Measurements from ENCODE around the gene ERCC1. TPM values are rescaled to one million over a fixed set of nuclear protein-coding genes. Genes with fewer than 3 reads are reported as not detected.

ERCC1 gene
- 56.5 and 63.1 TPM in 2 replicates for total RNA-seq

- peak; percentile 96 for DNase-seq
These were observed at the start of gene ERCC1 for GRCh38 chr19:45423589-45424190. Gene ERCC1 (minus strand): TSS chr19:45423917. CDS start chr19:45423374, 543 bp downstream.

DNA sequence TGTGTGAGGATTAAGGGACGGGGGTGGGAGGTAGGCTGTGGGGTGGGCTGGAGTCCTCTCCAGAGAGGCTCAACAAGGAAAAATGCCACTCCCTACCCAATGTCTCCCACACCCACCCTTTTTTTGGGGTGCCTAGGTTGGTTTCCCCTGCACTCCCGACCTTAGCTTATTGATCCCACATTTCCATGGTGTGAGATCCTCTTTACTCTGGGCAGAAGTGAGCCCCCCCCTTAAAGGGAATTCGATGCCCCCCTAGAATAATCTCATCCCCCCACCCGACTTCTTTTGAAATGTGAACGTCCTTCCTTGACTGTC, 49.6 kb upstream of the ERCC1 start:
- no peak for DNase-seq

DNA sequence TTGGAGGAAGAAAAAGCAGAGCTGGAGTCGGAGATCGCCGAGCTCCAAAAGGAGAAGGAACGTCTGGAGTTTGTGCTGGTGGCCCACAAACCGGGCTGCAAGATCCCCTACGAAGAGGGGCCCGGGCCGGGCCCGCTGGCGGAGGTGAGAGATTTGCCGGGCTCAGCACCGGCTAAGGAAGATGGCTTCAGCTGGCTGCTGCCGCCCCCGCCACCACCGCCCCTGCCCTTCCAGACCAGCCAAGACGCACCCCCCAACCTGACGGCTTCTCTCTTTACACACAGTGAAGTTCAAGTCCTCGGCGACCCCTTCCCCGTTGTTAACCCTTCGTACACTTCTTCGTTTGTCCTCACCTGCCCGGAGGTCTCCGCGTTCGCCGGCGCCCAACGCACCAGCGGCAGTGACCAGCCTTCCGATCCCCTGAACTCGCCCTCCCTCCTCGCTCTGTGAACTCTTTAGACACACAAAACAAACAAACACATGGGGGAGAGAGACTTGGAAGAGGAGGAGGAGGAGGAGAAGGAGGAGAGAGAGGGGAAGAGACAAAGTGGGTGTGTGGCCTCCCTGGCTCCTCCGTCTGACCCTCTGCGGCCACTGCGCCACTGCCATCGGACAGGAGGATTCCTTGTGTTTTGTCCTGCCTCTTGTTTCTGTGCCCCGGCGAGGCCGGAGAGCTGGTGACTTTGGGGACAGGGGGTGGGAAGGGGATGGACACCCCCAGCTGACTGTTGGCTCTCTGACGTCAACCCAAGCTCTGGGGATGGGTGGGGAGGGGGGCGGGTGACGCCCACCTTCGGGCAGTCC, 49.0 kb upstream of the ERCC1 start:
- DNase-seq: no peak

- DNase-seq: no peak
These were observed 48.3 kb upstream of the ERCC1 start for GRCh38 chr19:45471931-45472562.

GRCh38 chr19:45471111-45471930, 47.6 kb upstream of the ERCC1 start:
- DNase-seq: no peak

DNA sequence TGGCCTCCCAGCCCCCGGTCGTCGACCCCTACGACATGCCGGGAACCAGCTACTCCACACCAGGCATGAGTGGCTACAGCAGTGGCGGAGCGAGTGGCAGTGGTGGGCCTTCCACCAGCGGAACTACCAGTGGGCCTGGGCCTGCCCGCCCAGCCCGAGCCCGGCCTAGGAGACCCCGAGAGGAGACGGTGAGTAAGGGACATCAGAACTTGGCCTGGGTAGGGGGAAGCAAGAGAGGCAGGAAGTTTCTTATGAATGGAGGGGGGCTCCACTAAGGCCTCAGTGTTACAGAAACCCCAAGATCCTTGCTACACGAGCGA, 47.0 kb upstream of the ERCC1 start:
- DNase-seq: no peak

- DNase-seq: no peak
These were observed 46.4 kb upstream of the ERCC1 start for GRCh38 chr19:45469945-45470761.

GRCh38 chr19:45469132-45469944, 45.6 kb upstream of the ERCC1 start:
- DNase-seq: peak; percentile 96

DNA sequence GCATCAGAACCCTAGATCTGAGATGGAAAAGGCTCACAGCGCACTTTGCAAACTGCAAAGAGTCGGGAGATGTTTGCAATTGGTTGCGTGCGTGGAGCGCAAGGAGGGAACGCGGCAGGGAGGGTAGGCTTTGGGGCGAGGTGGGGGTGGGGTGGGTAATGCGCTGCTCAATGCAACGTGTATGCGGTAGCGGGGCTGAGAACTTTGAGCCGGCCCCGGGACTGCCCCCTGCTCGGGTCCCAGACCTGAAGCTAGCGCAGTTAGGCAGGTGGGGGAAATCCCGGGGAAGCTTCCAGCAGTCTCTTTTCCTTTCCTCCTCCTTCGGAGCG, 45.0 kb upstream of the ERCC1 start:
- DNase-seq: no peak

DNA sequence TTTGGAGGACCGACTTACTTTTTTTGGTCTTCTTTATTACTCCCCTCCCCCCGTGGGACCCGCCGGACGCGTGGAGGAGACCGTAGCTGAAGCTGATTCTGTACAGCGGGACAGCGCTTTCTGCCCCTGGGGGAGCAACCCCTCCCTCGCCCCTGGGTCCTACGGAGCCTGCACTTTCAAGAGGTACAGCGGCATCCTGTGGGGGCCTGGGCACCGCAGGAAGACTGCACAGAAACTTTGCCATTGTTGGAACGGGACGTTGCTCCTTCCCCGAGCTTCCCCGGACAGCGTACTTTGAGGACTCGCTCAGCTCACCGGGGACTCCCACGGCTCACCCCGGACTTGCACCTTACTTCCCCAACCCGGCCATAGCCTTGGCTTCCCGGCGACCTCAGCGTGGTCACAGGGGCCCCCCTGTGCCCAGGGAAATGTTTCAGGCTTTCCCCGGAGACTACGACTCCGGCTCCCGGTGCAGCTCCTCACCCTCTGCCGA, 44.5 kb upstream of the ERCC1 start:
- DNase-seq: peak; percentile 51

- peak; percentile 96 for DNase-seq
These were observed 43.9 kb upstream of the ERCC1 start, which contains the start of gene FOSB for GRCh38 chr19:45467456-45468158. Gene FOSB (plus strand): TSS chr19:45467996. CDS start chr19:45468587, 591 bp downstream.

DNA sequence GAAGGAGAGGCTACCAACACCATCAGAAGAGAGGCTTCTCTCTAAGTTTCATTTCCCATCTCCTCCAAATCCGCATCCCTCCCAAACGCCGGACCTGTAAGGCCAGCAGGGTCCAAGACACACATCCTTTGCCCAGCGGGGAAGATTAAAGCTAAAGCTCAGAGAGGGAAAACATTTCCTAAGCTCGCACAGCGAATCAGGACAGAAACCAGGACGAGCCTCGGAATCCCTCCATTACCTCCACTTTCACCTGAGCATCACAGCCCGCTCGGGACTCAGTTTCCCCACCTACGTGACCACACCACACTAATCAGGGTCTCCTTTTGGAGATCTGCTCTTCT, 43.4 kb upstream of the ERCC1 start:
- DNase-seq: no peak

DNA sequence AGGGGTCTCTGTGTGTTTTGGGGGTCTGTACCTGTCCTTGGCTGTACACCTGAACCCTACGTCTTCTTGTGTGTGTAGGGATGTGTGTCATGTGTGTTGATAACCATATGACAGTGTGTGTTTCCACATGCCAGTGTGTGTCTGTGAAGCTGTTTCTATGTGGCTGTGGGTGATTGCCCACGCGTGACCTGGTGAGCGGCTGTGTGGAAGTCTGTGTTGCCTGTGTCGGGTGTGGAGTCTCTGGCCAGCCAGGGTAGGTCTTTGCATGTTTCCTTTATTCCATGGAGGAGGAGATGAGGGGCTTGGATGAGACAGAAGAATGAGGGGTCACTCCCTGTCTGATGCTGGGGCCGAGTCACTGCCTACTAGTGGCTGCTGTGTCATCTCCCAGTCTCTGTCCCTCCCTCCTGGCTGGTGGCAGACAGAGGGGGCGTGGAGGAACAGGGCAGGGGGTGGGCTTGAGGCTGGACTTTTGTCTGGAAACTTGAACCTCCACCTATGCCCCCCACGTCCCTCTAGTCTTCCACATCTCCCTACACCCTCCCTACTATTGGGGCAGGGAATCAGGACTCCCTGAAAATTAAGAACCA, 41.2 kb upstream of the ERCC1 start:
- DNase-seq: no peak

DNA sequence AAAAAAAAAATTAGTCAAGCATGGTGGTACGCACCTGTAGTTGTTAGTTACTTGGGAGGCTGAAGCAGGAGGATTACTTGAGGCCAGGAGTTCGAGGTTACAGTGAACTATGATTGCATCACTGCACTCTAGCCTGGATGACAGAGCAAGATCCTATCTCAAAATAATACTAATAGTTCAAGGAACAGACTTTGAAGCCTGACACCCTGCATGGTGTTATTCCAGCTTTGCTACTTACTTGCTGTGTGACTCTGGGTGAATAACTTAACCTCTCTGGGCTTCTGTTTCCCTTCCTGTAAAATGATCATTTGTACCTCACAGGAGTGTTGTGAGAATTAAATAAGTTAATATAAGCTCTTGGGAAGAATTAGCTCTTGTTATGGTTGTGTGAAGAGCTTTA, 40.6 kb upstream of the ERCC1 start:
- DNase-seq: no peak

DNA sequence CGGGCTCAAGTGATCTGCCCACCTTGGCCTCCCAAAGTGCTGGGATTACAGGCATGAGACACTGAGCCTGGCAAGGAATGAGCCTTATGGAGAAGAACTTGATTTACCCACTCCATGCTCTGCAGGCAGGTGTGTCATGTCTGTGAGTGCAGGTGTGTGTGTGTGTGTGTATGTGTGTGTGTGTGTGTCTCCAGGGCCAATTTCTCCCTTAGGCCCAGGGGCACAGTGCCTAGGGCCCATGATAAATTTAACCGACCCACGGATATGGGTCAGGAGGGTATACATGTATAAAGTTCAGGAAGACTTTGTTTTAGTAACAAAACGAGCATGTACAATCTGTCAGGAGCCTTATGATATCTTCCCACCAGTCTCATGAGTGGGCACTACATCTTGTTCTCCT, 39.5 kb upstream of the ERCC1 start:
- DNase-seq: no peak

DNA sequence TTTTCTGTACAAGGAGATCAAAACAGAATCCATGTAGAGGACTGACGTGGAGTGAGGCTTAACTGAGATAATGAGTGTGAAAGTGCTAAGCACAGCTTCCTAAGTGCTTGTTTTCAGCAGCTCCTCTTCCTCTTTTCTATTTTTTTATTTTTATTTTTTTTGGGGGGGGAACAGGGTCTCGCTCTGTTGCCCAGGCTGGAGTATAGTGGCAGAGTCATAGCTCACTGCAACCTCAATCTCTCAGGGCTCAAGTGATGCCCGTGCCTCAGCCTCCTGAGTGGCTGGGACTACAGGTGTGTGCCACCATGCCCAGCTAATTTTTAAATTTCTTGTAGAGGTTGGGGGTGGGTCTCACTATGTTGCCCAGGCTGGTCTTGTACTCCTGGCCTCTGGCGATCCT, 38.5 kb upstream of the ERCC1 start:
- DNase-seq: no peak

- DNase-seq: no peak
These were observed 37.2 kb upstream of the ERCC1 start for GRCh38 chr19:45460807-45461347.

DNA sequence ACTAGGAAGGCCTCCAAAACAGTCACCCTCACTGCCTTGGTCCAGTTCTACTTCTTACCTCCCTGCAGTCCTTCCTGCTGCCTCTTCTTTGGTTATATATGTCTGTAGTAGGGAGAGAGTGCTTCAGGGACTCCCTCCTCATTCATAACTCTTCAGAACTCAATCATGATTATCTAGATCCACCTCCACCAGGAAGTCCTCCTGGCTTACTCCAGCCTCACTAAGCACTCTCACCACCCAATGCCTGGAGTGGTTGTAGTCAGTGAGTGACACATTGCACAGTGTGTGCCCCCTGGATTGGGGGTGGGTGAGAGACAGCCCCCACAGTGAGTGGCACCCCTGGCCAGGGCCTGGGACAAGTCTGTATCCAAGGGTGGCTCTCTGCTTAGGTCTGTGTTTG, 34.1 kb upstream of the ERCC1 start:
- DNase-seq: no peak

- no peak for DNase-seq
These were observed 32.7 kb upstream of the ERCC1 start for GRCh38 chr19:45456500-45456815.

All from dermis blood vessel endothelial cell (primary cell).